Fibroblast of lung (primary cell): ENCODE data around the gene MRTFA. TPM values are rescaled to one million over a fixed set of nuclear protein-coding genes. Genes with fewer than 3 reads are reported as not detected.

Experiments used
- DNase-seq, 2 donors: peaks; one replicate each; pipeline versions ENCODE4 v3.0.0 to v3.0.0-alpha.2; 2010; ENCODE audit warnings: low read depth in 2 of 2
- H2AFZ ChIP-seq: 2 replicates; pipeline ENCODE4 v1.5.1; 2012; ENCODE audit warnings: low read length, control low read depth, inconsistent platforms
- H3K27ac ChIP-seq: 2 replicates; pipeline ENCODE4 v1.5.1; 2011; ENCODE audit warnings: low read length, control low read depth; ENCODE audit not compliant: insufficient read depth
- H3K27me3 ChIP-seq: 2 replicates; pipeline ENCODE4 v1.5.1; 2011; ENCODE audit warnings: mild to moderate bottlenecking, low read length; ENCODE audit not compliant: control insufficient read depth, insufficient read depth
- H3K36me3 ChIP-seq: 2 replicates; pipeline ENCODE4 v1.5.1; 2011; ENCODE audit warnings: low read length; ENCODE audit not compliant: control insufficient read depth, insufficient read depth
- H3K4me1 ChIP-seq: 2 replicates; pipeline ENCODE4 v1.5.1; 2011; ENCODE audit warnings: low read length; ENCODE audit not compliant: control insufficient read depth, insufficient read depth; ENCODE audit errors: extremely low read depth
- H3K4me2 ChIP-seq: 2 replicates; pipeline ENCODE4 v1.5.1; 2011; ENCODE audit warnings: low read length, control low read depth; ENCODE audit not compliant: insufficient read depth; ENCODE audit errors: extremely low read depth
- H3K4me3 ChIP-seq, 4 experiments: fragments of 200-600 bp in 1 of 4; sonication (generic) in 1 of 4; replicated peaks in 1 of 4; 2 replicates each; pipeline ENCODE4 v1.5.1; 2011 to 2016; ENCODE audit warnings: low read length in 4 of 4, low read depth in 3 of 4, mild to moderate bottlenecking in 3 of 4, control low read depth in 2 of 4, inconsistent platforms in 1 of 4, mixed read lengths in 1 of 4; ENCODE audit not compliant: insufficient read depth in 1 of 4; ENCODE audit errors: control extremely low read depth in 1 of 4
- H3K79me2 ChIP-seq: 2 replicates; pipeline ENCODE4 v1.5.1; 2012; ENCODE audit warnings: mild to moderate bottlenecking, low read length, inconsistent platforms; ENCODE audit not compliant: control insufficient read depth, insufficient read depth
- H3K9ac ChIP-seq: 2 replicates; pipeline ENCODE4 v1.5.1; 2011; ENCODE audit warnings: mild to moderate bottlenecking, low read length, control low read depth; ENCODE audit not compliant: insufficient read depth
- H3K9me3 ChIP-seq: 2 replicates; pipeline ENCODE4 v1.5.1; 2012; ENCODE audit warnings: low read depth, low read length; ENCODE audit not compliant: control insufficient read depth, insufficient read depth
- H4K20me1 ChIP-seq: 2 replicates; pipeline ENCODE4 v1.5.1; 2011; ENCODE audit warnings: low read length; ENCODE audit not compliant: control insufficient read depth, insufficient read depth; ENCODE audit errors: extremely low read depth
- CTCF ChIP-seq, 2 donors: IDR thresholded peaks in 1 of 2; conservative IDR thresholded peaks in 1 of 2; 1 replicate in 1 of 2; 2 replicates in 1 of 2; pipeline ENCODE4 v1.5.1; 2011 to 2012; ENCODE audit warnings: low read length in 2 of 2, control low read depth in 1 of 2, inconsistent platforms in 1 of 2, low read depth in 1 of 2, mild to moderate bottlenecking in 1 of 2
- EZH2 ChIP-seq: IDR thresholded peaks from 2 replicates; pipeline ENCODE4 v1.5.1; 2012; ENCODE audit warnings: low read length, control low read depth, mild to moderate bottlenecking; ENCODE audit errors: missing control alignments
- polyA plus RNA-seq, 2 donors: library from polyadenylated mRNA; depleted of rRNA in 1 of 2; stranded (reverse) in 1 of 2; unstranded in 1 of 2; fragments of >200 nt; gene quantifications; 2 replicates each; pipeline ENCODE4 v1.2.1, GENCODE V29; 2011 to 2012; ENCODE audit warnings: missing spikeins in 1 of 2
- total RNA-seq: library from RNA; depleted of rRNA; stranded (reverse); fragments of >200 nt; gene quantifications from 2 replicates; pipeline ENCODE4 v1.2.1, GENCODE V29; 2014

MRTFA gene
- total and polyA plus RNA-seq, 2 donors (not counting 1 experiment from before 2014, with no cell fraction given), result 7.6 to 23.0 TPM

GRCh38 chr22:40519948-40520331, 116.6 kb downstream of the MRTFA start:
- no peaks in the 10 kb centered on the region for H3K4me1 ChIP-seq
- H3K36me3 ChIP-seq, result no peaks in the 10 kb centered on the region
- DNase-seq, result no peak
- H3K4me2 ChIP-seq, result no peak overlapping the region
- no peaks in the 10 kb centered on the region for H3K27me3 ChIP-seq
- TF ChIP-seq CTCF (conservative IDR thresholded peaks at IDR 0.05 in 1 of 2, IDR thresholded peaks at IDR 0.05 in 1 of 2; ENCODE audit: low read depth in 1 of 2, low read length in 2 of 2) (no peak), EZH2 (no peak)
- H3K79me2 ChIP-seq, result peaks cover 18% of the 10 kb centered on the region
- no peaks in the 10 kb centered on the region for H4K20me1 ChIP-seq
- H3K9ac ChIP-seq, result no peak overlapping the region
- H3K27ac ChIP-seq, result no peak overlapping the region
- no peaks in the 10 kb centered on the region for H3K9me3 ChIP-seq
- no peak overlapping the region for H2AFZ ChIP-seq
- H3K4me3 ChIP-seq, result no peak overlapping the region

- Histone ChIP-seq H4K20me1 (no peaks in the 10 kb centered on the region), H3K9me3 (no peaks in the 10 kb centered on the region), H2AFZ (no peak overlapping the region), H3K4me1 (no peaks in the 10 kb centered on the region), H3K27me3 (no peaks in the 10 kb centered on the region), H3K4me2 (peak overlapping the region; percentile 46), H3K9ac (no peak overlapping the region), H3K79me2 (peaks cover 16% of the 10 kb centered on the region), H3K4me3 (no peak overlapping the region), H3K27ac (no peak overlapping the region), H3K36me3 (no peaks in the 10 kb centered on the region)
- no peak for DNase-seq
- no peak for TF ChIP-seq CTCF (conservative IDR thresholded peaks at IDR 0.05 in 1 of 2, IDR thresholded peaks at IDR 0.05 in 1 of 2; ENCODE audit: low read depth in 1 of 2, low read length in 2 of 2)
- no peak for TF ChIP-seq EZH2
Observed at GRCh38 chr22:40519284-40519947, 117.1 kb downstream of the MRTFA start.

GRCh38 chr22:40518840-40519239, 117.7 kb downstream of the MRTFA start:
- H3K4me1 ChIP-seq, result no peaks in the 10 kb centered on the region
- no peaks in the 10 kb centered on the region for H3K36me3 ChIP-seq
- no peak overlapping the region for H2AFZ ChIP-seq
- H3K79me2 ChIP-seq, result peaks cover 16% of the 10 kb centered on the region
- no peak overlapping the region for H3K4me3 ChIP-seq
- TF ChIP-seq EZH2, result no peak
- no peak for TF ChIP-seq CTCF (conservative IDR thresholded peaks at IDR 0.05 in 1 of 2, IDR thresholded peaks at IDR 0.05 in 1 of 2; ENCODE audit: low read depth in 1 of 2, low read length in 2 of 2)
- no peaks in the 10 kb centered on the region for H4K20me1 ChIP-seq
- no peak overlapping the region for H3K4me2 ChIP-seq
- no peak for DNase-seq
- no peak overlapping the region for H3K27ac ChIP-seq
- no peaks in the 10 kb centered on the region for H3K9me3 ChIP-seq
- H3K27me3 ChIP-seq, result no peaks in the 10 kb centered on the region
- no peak overlapping the region for H3K9ac ChIP-seq
